Daoy (cell line): Measurements from ENCODE around the gene CCDC194. TPM values are rescaled to one million over a fixed set of nuclear protein-coding genes. Genes with fewer than 3 reads are reported as not detected.

Source experiments
- DNase-seq: peaks from one replicate; pipeline ENCODE4 v3.0.0-alpha.2; 2015; ENCODE audit warnings: low read depth
- total RNA-seq: library from RNA; depleted of rRNA; stranded (reverse); fragments of >200 nt; shearing (Covaris generic); gene quantifications from 2 replicates; pipeline ENCODE4 v1.2.3, GENCODE V29; 2014; rRNA removed

The CCDC194 gene, protein sequence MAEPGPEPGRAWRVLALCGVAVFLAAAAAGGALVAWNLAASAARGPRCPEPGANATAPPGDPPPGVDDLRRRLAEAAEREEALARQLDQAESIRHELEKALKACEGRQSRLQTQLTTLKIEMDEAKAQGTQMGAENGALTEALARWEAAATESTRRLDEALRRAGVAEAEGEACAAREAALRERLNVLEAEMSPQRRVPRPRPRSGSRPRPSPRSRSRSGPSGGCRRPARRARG
- 0.69 TPM in 1 of 2 replicates, not detected in the other for total RNA-seq

- no peak for DNase-seq
Observed at GRCh38 chr19:17393914-17394313, at the start of gene CCDC194. TSS of gene CCDC194 (minus strand) at chr19:17394196. CDS start at chr19:17394158, 38 bp downstream.

DNA sequence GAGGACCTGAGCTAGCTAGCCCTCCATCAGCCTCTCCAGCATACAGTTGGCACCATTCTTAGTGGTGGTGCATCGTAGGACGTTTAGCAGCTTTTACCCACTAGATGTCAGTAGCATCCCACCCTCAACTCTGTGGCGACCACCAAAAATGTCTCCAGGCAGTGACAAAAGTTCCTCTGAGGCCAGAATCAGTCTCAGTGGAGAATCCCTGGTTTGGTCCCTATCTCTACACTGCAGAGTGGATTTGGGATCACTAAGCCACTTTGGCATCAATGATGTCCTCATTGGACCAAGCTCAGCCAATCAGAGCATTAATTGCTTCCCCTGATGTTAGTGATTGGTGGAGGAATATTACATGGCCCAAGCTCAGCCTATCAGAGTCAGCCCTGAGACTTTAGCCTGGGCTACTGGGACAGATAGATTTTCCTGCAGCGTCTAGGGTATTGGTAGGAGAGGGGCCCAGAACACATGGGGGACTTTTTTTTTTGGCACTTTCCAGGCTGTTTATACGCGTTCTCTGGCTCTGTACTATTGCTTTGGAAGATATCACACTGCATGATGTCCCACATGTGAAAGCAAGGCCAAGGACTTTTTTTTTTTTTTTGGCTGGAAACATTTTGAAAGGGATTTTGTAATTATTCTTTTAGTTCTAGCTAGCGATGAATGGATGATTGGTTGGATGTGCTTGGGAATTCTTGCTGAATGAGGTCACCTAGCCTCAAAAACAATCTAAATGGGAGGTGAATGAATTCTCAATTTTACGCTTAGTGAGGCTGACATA is 47.4 kb upstream of the CCDC194 start:
- DNase-seq, result peak; percentile 39

- no peak for DNase-seq
Observed at GRCh38 chr19:17436874-17437267, 42.9 kb upstream of the CCDC194 start.

DNA sequence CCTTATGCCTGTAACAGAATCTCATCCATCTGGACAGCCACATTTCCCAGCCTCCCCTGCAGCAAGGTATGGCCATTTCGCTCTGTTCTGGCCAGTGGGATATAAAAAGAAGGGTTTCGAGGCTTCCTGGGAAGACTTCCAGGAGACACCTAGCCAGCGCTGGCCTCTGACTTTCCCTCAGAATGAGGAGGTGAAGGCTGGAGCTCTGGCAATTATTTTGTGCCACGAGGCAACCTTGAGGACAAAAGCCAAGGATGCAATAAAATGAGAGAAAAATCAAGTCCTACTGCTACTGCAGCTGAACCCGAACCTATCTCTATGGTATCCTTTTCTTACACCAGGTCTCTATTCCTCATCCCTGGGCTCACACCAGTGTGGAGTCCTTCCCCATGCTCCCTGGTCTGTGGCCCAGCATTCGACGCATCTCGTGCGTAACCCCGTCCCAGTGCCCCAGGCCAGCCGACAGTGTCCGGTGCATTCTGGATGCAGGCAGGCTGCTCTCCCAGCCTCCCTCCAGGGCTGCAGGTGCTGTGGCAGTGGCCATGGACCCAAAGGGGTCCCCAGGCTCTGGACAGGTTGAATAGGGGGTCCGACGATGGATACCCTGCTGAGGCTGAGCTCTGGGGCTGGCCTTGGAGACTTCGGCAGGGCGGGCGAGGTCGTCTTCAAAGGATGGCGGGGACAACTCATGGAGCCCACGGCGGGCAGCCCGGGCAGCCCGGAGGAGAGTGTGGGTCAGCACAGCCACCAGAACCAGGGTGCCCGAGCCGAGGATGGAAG is 42.3 kb upstream of the CCDC194 start:
- no peak for DNase-seq

- DNase-seq, result no peak
Observed at GRCh38 chr19:17435218-17435617, 41.2 kb upstream of the CCDC194 start.

DNA sequence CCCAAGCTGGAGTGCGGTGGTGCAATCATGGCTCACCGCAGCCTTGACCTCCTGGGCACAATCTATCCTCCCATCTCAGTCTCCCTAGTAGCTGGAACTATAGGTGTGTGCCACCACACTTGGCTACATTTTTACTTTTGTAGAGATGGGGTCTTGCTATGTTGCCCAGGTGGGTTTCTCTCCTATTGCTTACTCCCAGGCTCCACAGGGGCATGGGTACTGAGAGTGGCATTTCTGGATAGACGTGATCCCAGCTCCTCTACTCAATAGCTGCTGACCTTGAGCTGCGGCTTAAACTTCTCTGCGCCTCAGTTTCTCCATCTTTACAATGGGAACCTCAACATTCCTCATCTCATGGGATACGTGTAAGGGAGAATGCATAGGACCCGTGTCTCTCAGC is 37.4 kb upstream of the CCDC194 start:
- DNase-seq, result no peak

GRCh38 chr19:17429641-17430113 is 35.7 kb upstream of the CCDC194 start:
- DNase-seq, result no peak

DNA sequence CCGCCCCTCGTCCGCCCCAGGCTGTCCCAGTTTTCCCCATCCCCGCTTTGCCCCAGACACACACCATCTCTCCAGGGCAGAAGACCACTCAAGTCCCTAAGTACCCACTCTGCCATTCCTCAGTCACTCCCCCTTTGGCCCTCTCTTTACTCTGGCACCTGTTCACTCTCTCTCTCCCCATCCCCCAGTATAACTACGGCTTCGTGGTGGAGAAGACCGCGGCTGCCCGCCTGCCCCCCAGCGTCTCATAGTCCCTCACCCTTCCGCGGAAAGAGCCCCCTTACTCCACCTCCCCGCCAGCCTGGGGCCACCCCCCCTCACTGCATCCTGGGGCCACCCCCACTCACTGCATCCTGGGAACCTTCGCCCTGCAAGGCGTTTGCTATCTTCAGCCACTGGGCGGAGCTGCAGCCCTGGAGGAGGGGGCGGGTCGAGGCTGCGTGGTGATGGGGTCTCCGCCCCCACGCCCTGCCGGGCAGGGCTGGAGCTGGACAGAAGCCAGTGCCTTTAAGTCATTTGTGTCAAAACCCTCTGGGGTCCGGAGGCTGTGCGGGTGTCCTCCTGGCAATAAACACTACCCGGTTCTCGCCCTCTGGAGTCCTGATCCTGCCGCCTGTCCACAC is 30.9 kb upstream of the CCDC194 start:
- peak; percentile 59 for DNase-seq

GRCh38 chr19:17423429-17424208 is 29.6 kb upstream of the CCDC194 start:
- DNase-seq, result no peak

DNA sequence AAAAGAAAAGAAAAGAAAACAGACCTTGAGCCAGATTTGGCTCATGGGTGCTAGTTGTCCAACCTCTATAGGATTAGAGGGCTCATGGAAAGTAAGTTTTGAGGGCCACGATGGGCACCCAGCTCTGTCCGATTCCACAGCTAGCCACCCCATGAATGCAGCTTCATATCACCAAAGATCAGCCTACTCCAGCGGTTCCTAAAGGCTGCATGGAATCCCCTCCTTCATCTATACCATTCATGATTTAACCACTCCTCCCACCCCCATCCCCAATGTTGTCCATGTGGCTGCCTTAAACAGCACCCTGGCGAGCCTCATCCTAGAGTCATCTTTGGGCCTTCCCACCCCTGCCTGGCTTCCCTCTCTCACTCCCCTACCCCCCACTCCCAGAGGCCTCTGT is 27.9 kb upstream of the CCDC194 start:
- no peak for DNase-seq

- peak; percentile 63 for DNase-seq
Observed at GRCh38 chr19:17420475-17420924, 26.5 kb upstream of the CCDC194 start.

GRCh38 chr19:17419621-17420474 is 25.9 kb upstream of the CCDC194 start, which contains the start of gene MVB12A:
TSS of gene MVB12A (plus strand) at chr19:17420047. CDS start at chr19:17420136, 89 bp downstream.
- DNase-seq, result peak; percentile 100

- DNase-seq, result peak; percentile 29
Observed at GRCh38 chr19:17419154-17419620, 25.2 kb upstream of the CCDC194 start.

- no peak for DNase-seq
Observed at GRCh38 chr19:17418710-17419109, 24.7 kb upstream of the CCDC194 start.

GRCh38 chr19:17415121-17415520 is 21.1 kb upstream of the CCDC194 start:
- no peak for DNase-seq

DNA sequence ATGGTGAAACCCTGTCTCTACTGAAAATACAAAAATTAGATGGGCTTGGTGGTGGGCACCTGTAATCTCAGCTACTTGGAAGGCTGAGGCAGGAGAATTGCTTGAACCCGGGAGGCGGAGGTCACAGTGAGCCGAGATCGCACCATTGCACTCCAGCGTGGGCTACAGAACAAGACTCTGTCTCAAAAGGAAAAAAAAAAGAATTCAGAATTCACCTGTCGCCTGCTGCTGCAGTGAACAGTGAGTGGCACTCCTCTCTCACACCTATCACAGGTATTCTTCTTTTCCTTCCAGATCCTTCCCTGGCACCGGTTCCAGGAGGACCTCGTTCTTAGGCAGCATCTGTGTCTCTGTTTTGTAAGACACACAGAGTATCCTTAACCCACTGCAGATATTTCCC is 20.1 kb upstream of the CCDC194 start:
- no peak for DNase-seq

DNA sequence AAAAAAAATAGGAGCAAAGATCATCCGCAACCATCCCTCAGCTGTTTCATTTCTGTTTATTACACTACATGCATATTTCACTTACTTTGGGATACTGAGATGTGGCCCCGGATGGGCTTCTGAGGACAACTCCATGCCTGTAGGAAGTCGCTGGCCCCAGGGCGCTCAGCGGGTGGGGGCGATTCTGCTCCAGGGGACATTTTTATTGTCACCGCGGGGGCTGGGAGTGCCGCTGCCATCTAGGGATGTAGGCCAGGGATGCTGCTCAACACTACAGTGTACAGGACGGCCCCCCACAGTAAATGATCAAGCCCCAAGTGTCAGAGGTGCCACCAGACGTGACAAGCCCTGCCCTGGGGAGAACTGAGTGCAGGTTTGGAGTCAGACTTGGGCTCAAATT is 17.8 kb upstream of the CCDC194 start:
- DNase-seq, result no peak

- DNase-seq, result no peak
Observed at GRCh38 chr19:17409990-17410389, 16.0 kb upstream of the CCDC194 start.

DNA sequence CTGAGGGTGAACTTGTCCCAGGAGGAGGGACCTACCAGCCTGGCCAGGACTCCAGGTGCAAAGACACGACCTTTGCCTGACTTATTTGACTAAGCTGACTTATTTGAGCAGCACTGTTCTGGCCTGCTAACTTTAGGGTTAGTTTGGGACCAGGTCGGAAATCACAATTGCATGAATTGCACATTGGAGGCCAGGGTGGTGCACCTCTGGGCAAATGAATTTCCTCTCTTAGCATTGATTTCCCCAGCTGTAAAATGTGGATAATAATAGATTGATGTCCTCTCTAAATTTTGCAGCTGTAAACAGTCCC is 12.8 kb upstream of the CCDC194 start:
- DNase-seq, result no peak
